OCI-LY7 (cell line): ENCODE results near the gene FYN. TPM values are rescaled to one million over a fixed set of nuclear protein-coding genes. Genes with fewer than 3 reads are reported as not detected.
A peak's percentile ranks its signal among the peaks of the same experiment; 100 is the strongest.

Experiments used
- BruUV-seq: library from RNA; stranded (reverse); fragments of 400-500 nt; replicated peaks from 2 replicates; lab custom pipeline; 2021; lab: Mats Ljungman, UMichigan
- CTCF ChIA-PET: fragments of 300-600 bp; sonication (Branson Sonifier 250); formaldehyde crosslinking; loops from one replicate; lab custom pipeline; 2022; ENCODE audit warnings: antibody characterized with exemption; ENCODE audit not compliant: unreplicated experiment; lab: Charles Lee
- POLR2A ChIA-PET: fragments of 300-600 bp; sonication (Branson Sonifier 250); formaldehyde crosslinking; loops from one replicate; lab custom pipeline; 2022; ENCODE audit warnings: antibody characterized with exemption; lab: Charles Lee
- DNase-seq: peaks from one replicate; pipeline ENCODE4 v3.0.0-alpha.2; 2015; ENCODE audit warnings: low spot score
- H2AFZ ChIP-seq: fragments of 200-600 bp; sonication (generic), shearing (Covaris generic); 2 replicates; pipeline ENCODE4 v1.6.1; 2014; ENCODE audit warnings: mild to moderate bottlenecking, antibody characterized with exemption, low read length, moderate library complexity
- H3K27ac ChIP-seq: fragments of 200-600 bp; sonication (generic); 2 replicates; pipeline ENCODE4 v1.5.1; 2014; ENCODE audit warnings: mixed run types, low read depth, mild to moderate bottlenecking, moderate library complexity, low read length, inconsistent platforms; ENCODE audit not compliant: poor library complexity, severe bottlenecking
- H3K36me3 ChIP-seq: fragments of 200-600 bp; sonication (generic); 2 replicates; pipeline ENCODE4 v1.6.1; 2014; ENCODE audit warnings: mild to moderate bottlenecking, antibody characterized with exemption, low read length, moderate library complexity, mixed read lengths; ENCODE audit not compliant: insufficient read depth
- H3K4me1 ChIP-seq: fragments of 200-600 bp; sonication (generic); 2 replicates; pipeline ENCODE4 v1.5.1; 2014; ENCODE audit warnings: mild to moderate bottlenecking, low read length; ENCODE audit not compliant: insufficient read depth, poor library complexity, severe bottlenecking
- H3K4me2 ChIP-seq: fragments of 200-600 bp; sonication (generic); 2 replicates; pipeline ENCODE4 v1.6.1; 2014; ENCODE audit warnings: mild to moderate bottlenecking, low read length
- H3K4me3 ChIP-seq: fragments of 200-600 bp; sonication (generic); 2 replicates; pipeline ENCODE4 v1.5.1; 2014; ENCODE audit warnings: mild to moderate bottlenecking, low read depth, low read length; ENCODE audit not compliant: poor library complexity, severe bottlenecking
- H3K79me2 ChIP-seq: fragments of 200-600 bp; sonication (generic); 2 replicates; pipeline ENCODE4 v1.6.1; 2016; ENCODE audit warnings: low read depth, mild to moderate bottlenecking, low read length, moderate library complexity, mixed read lengths; ENCODE audit not compliant: insufficient read depth
- H3K9me2 ChIP-seq: fragments of 200-600 bp; sonication (generic); 2 replicates; pipeline ENCODE4 v1.6.1; 2016; ENCODE audit warnings: mild to moderate bottlenecking, low read length, mixed read lengths; ENCODE audit not compliant: insufficient read depth
- H3K9me3 ChIP-seq: fragments of 200-600 bp; sonication (generic); 2 replicates; pipeline ENCODE4 v1.6.1; 2014; ENCODE audit warnings: mild to moderate bottlenecking, mixed run types, low read length, mixed read lengths
- H4K20me1 ChIP-seq: fragments of 200-600 bp; sonication (generic); 2 replicates; pipeline ENCODE4 v1.6.1; 2014; ENCODE audit warnings: mild to moderate bottlenecking, antibody characterized with exemption, low read length, moderate library complexity, mixed read lengths; ENCODE audit not compliant: insufficient read depth
- EZH2phosphoT487 ChIP-seq: fragments of 200-600 bp; sonication (generic); IDR thresholded peaks from 2 replicates; pipeline ENCODE4 v1.6.1; 2018; ENCODE audit warnings: low read depth, borderline replicate concordance, mild to moderate bottlenecking, mixed run types, antibody characterized with exemption, low read length, moderate library complexity, mixed read lengths
- intact Hi-C: fragments of 100-400 bp; cut with micrococcal nuclease; formaldehyde crosslinking; loops from one replicate; pipeline ENCODE4 v1.10.0; 2022; ENCODE audit not compliant: unreplicated experiment
- total RNA-seq, 2 experiments: library from RNA; depleted of rRNA in 1 of 2; stranded (reverse); fragments of >200 nt in 1 of 2; shearing (Covaris generic) in 1 of 2; gene quantifications; 2 replicates each; pipeline ENCODE4 v1.2.3, GENCODE V29; 2014 to 2022
- TF ChIP-seq, protein P1 (sequence below): fragments of 200-600 bp; sonication (generic); conservative IDR thresholded peaks from 2 replicates; pipeline ENCODE4 v1.5.1; 2014; ENCODE audit warnings: mild to moderate bottlenecking, antibody characterized with exemption, low read length, moderate library complexity, mixed read lengths

The FYN gene
- total RNA-seq, 2 experiments from 2014 or later, result 57.3 to 92.9 TPM

DNA sequence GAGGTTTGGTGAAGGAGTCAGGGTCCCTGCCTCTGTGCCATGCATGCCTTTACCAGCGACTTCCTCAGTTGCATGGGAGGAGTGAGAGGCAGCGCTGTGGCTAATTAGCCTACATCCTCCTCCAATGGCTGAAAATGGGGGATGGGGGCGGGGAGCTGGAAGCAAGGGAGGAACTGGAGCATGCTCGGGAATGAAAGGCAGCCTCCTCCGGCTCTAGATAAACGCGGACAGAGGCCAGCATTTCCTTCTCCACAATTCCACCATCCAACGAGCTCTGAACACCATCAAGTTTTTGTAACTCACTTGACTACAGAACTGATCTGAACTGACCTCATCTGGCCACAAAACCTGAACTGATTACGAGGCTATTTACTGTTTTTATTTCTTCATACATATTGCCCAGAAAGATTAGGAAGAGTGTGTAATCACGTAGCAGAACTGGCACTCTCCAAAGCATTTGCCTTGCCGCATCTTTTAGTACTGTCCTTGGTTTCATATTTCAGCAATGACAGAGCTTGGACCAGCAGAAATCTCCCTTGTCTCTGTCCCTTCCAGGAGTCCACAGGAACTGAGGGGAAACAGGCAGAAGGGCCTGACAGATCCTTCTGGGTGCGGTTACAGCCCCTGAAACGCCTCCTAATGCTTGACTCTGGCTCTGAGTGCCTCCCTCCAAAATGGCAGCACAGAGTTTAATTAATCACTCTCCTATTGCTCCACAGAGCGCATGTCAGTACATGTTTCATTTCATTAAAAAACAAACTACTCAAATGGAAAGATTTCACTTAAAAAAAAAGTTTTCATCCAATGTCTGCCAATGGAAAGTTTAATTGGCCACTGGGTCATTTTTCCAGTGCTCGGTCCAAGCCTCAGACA, 209.3 kb downstream of the FYN start:
- ChIA-PET CTCF (no interaction called here), POLR2A (no interaction called here)
- no peaks in the 10 kb centered on the region for H3K79me2 ChIP-seq
- H4K20me1 ChIP-seq, result no peaks in the 10 kb centered on the region
- H2AFZ ChIP-seq, result no peak overlapping the region
- H3K9me3 ChIP-seq, result no peaks in the 10 kb centered on the region
- no peak overlapping the region for H3K4me2 ChIP-seq
- DNase-seq, result no peak
- H3K9me2 ChIP-seq, result no peaks in the 10 kb centered on the region
- intact Hi-C loops, result no loop called here
- no peaks in the 10 kb centered on the region for H3K36me3 ChIP-seq
- no peak overlapping the region for H3K27ac ChIP-seq
- TF ChIP-seq EZH2phosphoT487, result no peak
- TF ChIP-seq, protein P1, sequence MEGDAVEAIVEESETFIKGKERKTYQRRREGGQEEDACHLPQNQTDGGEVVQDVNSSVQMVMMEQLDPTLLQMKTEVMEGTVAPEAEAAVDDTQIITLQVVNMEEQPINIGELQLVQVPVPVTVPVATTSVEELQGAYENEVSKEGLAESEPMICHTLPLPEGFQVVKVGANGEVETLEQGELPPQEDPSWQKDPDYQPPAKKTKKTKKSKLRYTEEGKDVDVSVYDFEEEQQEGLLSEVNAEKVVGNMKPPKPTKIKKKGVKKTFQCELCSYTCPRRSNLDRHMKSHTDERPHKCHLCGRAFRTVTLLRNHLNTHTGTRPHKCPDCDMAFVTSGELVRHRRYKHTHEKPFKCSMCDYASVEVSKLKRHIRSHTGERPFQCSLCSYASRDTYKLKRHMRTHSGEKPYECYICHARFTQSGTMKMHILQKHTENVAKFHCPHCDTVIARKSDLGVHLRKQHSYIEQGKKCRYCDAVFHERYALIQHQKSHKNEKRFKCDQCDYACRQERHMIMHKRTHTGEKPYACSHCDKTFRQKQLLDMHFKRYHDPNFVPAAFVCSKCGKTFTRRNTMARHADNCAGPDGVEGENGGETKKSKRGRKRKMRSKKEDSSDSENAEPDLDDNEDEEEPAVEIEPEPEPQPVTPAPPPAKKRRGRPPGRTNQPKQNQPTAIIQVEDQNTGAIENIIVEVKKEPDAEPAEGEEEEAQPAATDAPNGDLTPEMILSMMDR, result no peak
- H3K4me1 ChIP-seq, result no peaks in the 10 kb centered on the region
- no TSS peak for BruUV-seq
- no peak overlapping the region for H3K4me3 ChIP-seq

DNA sequence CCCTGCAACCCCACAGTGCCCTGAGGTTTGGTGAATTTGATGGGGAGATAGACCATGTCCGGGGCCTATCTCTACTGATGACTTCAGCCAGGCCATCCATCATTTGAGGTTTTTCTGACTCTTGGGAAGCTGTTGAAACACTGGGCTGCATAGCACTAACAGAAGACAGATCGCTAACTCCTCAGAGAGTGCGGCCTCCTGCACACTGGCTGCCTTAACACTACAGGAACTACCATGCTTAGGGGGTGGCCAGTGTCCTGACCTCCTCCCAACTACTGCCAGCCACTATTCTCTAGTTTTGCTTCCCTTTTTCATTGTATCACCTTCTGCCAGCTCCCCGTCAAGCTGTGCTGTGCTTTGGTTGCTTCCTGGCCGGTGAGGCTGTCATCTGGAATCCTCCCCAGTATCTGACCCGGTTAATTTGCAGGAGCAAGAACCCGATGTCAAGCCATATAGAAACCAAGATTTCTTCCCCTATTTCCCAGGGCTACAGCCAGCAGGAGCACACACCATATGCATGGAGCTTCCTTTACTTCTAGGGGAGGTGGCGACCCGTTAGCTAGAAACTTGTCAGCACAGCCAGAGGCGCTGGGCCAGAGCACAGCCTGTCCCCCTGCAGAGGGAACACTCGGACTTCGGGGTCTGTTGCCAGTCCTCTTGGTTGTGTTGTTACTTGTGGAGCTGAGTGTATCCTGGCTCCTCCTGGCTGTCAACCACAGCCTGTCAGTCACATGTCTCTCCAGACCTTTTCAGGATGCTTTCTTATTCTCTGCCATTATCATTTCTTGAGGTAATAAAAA, 210.3 kb downstream of the FYN start:
- no peak overlapping the region for H3K4me3 ChIP-seq
- H3K4me1 ChIP-seq, result no peaks in the 10 kb centered on the region
- no peaks in the 10 kb centered on the region for H3K9me3 ChIP-seq
- BruUV-seq, result no TSS peak
- ChIA-PET POLR2A (no interaction called here), CTCF (no interaction called here)
- H2AFZ ChIP-seq, result no peak overlapping the region
- H3K36me3 ChIP-seq, result no peaks in the 10 kb centered on the region
- H3K27ac ChIP-seq, result no peak overlapping the region
- intact Hi-C loops, result no loop called here
- DNase-seq, result peak; percentile 9
- H4K20me1 ChIP-seq, result no peaks in the 10 kb centered on the region
- no peak overlapping the region for H3K4me2 ChIP-seq
- H3K9me2 ChIP-seq, result no peaks in the 10 kb centered on the region
- TF ChIP-seq, protein P1, result no peak
- no peak for TF ChIP-seq EZH2phosphoT487
- H3K79me2 ChIP-seq, result no peaks in the 10 kb centered on the region
